HG02973 (cell line): Measurements from ENCODE around the gene MOK.

Source experiments
- ATAC-seq: cut with Tn5 transposase; IDR thresholded peaks from one replicate; pipeline ENCODE4 v1.9.1; 2021; ENCODE audit warnings: moderate library complexity; ENCODE audit not compliant: unreplicated experiment

The MOK gene

GRCh38 chr14:102227184-102227964, 77.6 kb downstream of the MOK start:
- ATAC-seq: no peak

- no peak for ATAC-seq
These were observed 78.4 kb downstream of the MOK start for GRCh38 chr14:102226356-102227125.

GRCh38 chr14:102225936-102226335, 79.0 kb downstream of the MOK start:
- no peak for ATAC-seq

GRCh38 chr14:102225386-102225785, 79.6 kb downstream of the MOK start:
- ATAC-seq: no peak

- no peak for ATAC-seq
These were observed 81.3 kb downstream of the MOK start for GRCh38 chr14:102223682-102224081.

- ATAC-seq: no peak
These were observed 82.2 kb downstream of the MOK start for GRCh38 chr14:102222751-102223150.

GRCh38 chr14:102222009-102222575, 82.9 kb downstream of the MOK start:
- no peak for ATAC-seq

GRCh38 chr14:102221026-102221425, 83.9 kb downstream of the MOK start:
- no peak for ATAC-seq

GRCh38 chr14:102220031-102220430, 84.9 kb downstream of the MOK start:
- peak; percentile 89 for ATAC-seq

- no peak for ATAC-seq
These were observed 85.6 kb downstream of the MOK start for GRCh38 chr14:102219316-102219715.

GRCh38 chr14:102218688-102219087, 86.3 kb downstream of the MOK start:
- ATAC-seq: no peak

- ATAC-seq: no peak
These were observed 87.0 kb downstream of the MOK start for GRCh38 chr14:102217987-102218421.

- no peak for ATAC-seq
These were observed 87.6 kb downstream of the MOK start for GRCh38 chr14:102217399-102217798.

- ATAC-seq: no peak
These were observed 89.3 kb downstream of the MOK start for GRCh38 chr14:102215576-102216250.

- ATAC-seq: no peak
These were observed 89.9 kb downstream of the MOK start for GRCh38 chr14:102215071-102215470.

GRCh38 chr14:102213984-102214658, 90.8 kb downstream of the MOK start:
- no peak for ATAC-seq

- ATAC-seq: no peak
These were observed 91.5 kb downstream of the MOK start for GRCh38 chr14:102213470-102213869.

GRCh38 chr14:102212845-102213244, 92.1 kb downstream of the MOK start:
- no peak for ATAC-seq

- ATAC-seq: no peak
These were observed 92.6 kb downstream of the MOK start for GRCh38 chr14:102212356-102212755.

- no peak for ATAC-seq
These were observed 93.7 kb downstream of the MOK start for GRCh38 chr14:102211240-102211639.
